ENCODE data around the gene CASTOR1. TPM values are rescaled to one million over a fixed set of nuclear protein-coding genes. Genes with fewer than 3 reads are reported as not detected.

The CASTOR1 gene
- polyA plus RNA-seq, 1 of the 3 experiments (the other 2 are of a cell fraction): 14.4 TPM

DNA sequence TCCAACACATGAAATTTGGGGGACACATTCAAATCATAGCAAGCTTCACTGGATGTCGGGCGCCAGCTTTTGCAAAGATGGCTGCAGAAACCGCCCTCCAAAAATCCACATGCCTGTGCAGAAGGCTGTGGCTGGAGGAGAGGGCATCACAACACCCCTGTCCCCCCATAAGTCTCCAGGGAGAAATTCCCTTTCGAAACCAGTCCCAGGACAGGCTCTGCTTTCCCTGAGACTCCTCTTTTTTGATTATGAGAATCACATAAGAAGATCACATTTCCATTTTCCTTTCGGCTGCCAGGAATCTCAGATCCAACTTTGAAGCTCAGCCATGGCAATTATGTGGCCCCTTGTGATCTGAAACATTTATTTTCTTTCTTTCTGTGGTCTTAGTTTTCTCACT, 52.4 kb downstream of the CASTOR1 start:
- 100% methylated on average over 5 of the region's 5 CpGs for WGBS (ENCODE audit: low lambda C conversion rate)
- no peak for DNase-seq
- no peaks in the 10 kb centered on the region for H3K36me3 ChIP-seq (replicated peaks in 1 of 2; ENCODE audit: control insufficient read depth in 1 of 2, insufficient read depth in 2 of 2, low read length in 1 of 2)
- no peak overlapping the region for H2AFZ ChIP-seq (ENCODE audit: low read depth)
- H3K9ac ChIP-seq: no peak overlapping the region
- CTCF ChIA-PET: interaction anchor here (0.8 to 2.0 kb wide), 6 partner anchors 13 to 129 kb away, joined by 3 to 6 read pairs (median 3); no protein-coding TSS in a partner anchor
- no peak overlapping the region; a peak in 1 of 4 replicates for H3K27ac ChIP-seq (ENCODE audit: low read depth in 2 of 2, low read length in 1 of 2)
- H3F3A ChIP-seq (replicated peaks; ENCODE audit: insufficient read depth): no peaks in the 10 kb centered on the region
- H3K4me3 ChIP-seq (ENCODE audit: low read depth in 2 of 2, low read length in 1 of 2): no peak overlapping the region
- H3K9me2 ChIP-seq: no peaks in the 10 kb centered on the region
- POLR2A ChIA-PET: no interaction called here
- no peaks in the 10 kb centered on the region for H3K9me3 ChIP-seq
- H3K4me2 ChIP-seq: no peak overlapping the region
- H3K4me1 ChIP-seq (ENCODE audit: control insufficient read depth in 1 of 2, insufficient read depth in 2 of 2, low read depth in 1 of 2, low read length in 1 of 2): peaks cover 5 to 14% of the 10 kb centered on the region in 2 experiments; a peak in 3 of 4 replicates
- H3K27me3 ChIP-seq (ENCODE audit: insufficient read depth): no peaks in the 10 kb centered on the region
- TF ChIP-seq, protein P1, sequence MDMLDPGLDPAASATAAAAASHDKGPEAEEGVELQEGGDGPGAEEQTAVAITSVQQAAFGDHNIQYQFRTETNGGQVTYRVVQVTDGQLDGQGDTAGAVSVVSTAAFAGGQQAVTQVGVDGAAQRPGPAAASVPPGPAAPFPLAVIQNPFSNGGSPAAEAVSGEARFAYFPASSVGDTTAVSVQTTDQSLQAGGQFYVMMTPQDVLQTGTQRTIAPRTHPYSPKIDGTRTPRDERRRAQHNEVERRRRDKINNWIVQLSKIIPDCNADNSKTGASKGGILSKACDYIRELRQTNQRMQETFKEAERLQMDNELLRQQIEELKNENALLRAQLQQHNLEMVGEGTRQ (IDR thresholded peaks at IDR 0.05; ENCODE audit: borderline replicate concordance, low read depth, low read length): no peak
- TF ChIP-seq, protein P2, sequence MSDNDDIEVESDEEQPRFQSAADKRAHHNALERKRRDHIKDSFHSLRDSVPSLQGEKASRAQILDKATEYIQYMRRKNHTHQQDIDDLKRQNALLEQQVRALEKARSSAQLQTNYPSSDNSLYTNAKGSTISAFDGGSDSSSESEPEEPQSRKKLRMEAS (IDR thresholded peaks at IDR 0.05; ENCODE audit: low read depth): no peak
- TF ChIP-seq POLR2AphosphoS5 (IDR thresholded peaks at IDR 0.05; ENCODE audit: low read depth, low read length) (no peak), EZH2phosphoT487 (IDR thresholded peaks at IDR 0.05; ENCODE audit: borderline replicate concordance, low read depth) (no peak), FOXM1 (IDR thresholded peaks at IDR 0.05; ENCODE audit: low read depth) (no peak), ELF1 (IDR thresholded peaks at IDR 0.05) (no peak), NRF1 (IDR thresholded peaks at IDR 0.05; ENCODE audit: low read depth, low read length) (no peak), GATA2 (CRISPR knock-in tag; IDR thresholded peaks at IDR 0.05) (no peak), RXRA (IDR thresholded peaks at IDR 0.05; ENCODE audit: borderline replicate concordance, low read depth) (no peak), FOXJ3 (CRISPR knock-in tag; IDR thresholded peaks at IDR 0.05) (no peak), TCF12 (IDR thresholded peaks at IDR 0.05) (no peak), NFIC (IDR thresholded peaks at IDR 0.05; ENCODE audit: borderline replicate concordance) (no peak), YY1 (IDR thresholded peaks at IDR 0.05; ENCODE audit: low read depth) (no peak)
- TF ChIP-seq, protein P3, sequence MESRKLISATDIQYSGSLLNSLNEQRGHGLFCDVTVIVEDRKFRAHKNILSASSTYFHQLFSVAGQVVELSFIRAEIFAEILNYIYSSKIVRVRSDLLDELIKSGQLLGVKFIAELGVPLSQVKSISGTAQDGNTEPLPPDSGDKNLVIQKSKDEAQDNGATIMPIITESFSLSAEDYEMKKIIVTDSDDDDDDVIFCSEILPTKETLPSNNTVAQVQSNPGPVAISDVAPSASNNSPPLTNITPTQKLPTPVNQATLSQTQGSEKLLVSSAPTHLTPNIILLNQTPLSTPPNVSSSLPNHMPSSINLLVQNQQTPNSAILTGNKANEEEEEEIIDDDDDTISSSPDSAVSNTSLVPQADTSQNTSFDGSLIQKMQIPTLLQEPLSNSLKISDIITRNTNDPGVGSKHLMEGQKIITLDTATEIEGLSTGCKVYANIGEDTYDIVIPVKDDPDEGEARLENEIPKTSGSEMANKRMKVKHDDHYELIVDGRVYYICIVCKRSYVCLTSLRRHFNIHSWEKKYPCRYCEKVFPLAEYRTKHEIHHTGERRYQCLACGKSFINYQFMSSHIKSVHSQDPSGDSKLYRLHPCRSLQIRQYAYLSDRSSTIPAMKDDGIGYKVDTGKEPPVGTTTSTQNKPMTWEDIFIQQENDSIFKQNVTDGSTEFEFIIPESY (IDR thresholded peaks at IDR 0.05; ENCODE audit: borderline replicate concordance, low read depth): no peak
- TF ChIP-seq, protein P4, sequence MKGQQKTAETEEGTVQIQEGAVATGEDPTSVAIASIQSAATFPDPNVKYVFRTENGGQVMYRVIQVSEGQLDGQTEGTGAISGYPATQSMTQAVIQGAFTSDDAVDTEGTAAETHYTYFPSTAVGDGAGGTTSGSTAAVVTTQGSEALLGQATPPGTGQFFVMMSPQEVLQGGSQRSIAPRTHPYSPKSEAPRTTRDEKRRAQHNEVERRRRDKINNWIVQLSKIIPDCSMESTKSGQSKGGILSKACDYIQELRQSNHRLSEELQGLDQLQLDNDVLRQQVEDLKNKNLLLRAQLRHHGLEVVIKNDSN (IDR thresholded peaks at IDR 0.05; ENCODE audit: borderline replicate concordance, low read depth): no peak
- TF ChIP-seq, protein P5, sequence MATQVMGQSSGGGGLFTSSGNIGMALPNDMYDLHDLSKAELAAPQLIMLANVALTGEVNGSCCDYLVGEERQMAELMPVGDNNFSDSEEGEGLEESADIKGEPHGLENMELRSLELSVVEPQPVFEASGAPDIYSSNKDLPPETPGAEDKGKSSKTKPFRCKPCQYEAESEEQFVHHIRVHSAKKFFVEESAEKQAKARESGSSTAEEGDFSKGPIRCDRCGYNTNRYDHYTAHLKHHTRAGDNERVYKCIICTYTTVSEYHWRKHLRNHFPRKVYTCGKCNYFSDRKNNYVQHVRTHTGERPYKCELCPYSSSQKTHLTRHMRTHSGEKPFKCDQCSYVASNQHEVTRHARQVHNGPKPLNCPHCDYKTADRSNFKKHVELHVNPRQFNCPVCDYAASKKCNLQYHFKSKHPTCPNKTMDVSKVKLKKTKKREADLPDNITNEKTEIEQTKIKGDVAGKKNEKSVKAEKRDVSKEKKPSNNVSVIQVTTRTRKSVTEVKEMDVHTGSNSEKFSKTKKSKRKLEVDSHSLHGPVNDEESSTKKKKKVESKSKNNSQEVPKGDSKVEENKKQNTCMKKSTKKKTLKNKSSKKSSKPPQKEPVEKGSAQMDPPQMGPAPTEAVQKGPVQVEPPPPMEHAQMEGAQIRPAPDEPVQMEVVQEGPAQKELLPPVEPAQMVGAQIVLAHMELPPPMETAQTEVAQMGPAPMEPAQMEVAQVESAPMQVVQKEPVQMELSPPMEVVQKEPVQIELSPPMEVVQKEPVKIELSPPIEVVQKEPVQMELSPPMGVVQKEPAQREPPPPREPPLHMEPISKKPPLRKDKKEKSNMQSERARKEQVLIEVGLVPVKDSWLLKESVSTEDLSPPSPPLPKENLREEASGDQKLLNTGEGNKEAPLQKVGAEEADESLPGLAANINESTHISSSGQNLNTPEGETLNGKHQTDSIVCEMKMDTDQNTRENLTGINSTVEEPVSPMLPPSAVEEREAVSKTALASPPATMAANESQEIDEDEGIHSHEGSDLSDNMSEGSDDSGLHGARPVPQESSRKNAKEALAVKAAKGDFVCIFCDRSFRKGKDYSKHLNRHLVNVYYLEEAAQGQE (IDR thresholded peaks at IDR 0.05; ENCODE audit: low read depth, low read length): no peak
- no peaks in the 10 kb centered on the region for H3K79me2 ChIP-seq (ENCODE audit: insufficient read depth)
- no peaks in the 10 kb centered on the region for H4K20me1 ChIP-seq (ENCODE audit: insufficient read depth)

Measured in SK-N-SH (cell line).